Activated CD4-positive, alpha-beta T cell treated with anti-CD3 and anti-CD28 coated beads for 1 hour (primary cell): ENCODE data around the gene FAM107B.

Source experiments
- DNase-seq: peaks from one replicate; pipeline ENCODE4 v3.0.0-alpha.2; 2020

The FAM107B gene

DNA sequence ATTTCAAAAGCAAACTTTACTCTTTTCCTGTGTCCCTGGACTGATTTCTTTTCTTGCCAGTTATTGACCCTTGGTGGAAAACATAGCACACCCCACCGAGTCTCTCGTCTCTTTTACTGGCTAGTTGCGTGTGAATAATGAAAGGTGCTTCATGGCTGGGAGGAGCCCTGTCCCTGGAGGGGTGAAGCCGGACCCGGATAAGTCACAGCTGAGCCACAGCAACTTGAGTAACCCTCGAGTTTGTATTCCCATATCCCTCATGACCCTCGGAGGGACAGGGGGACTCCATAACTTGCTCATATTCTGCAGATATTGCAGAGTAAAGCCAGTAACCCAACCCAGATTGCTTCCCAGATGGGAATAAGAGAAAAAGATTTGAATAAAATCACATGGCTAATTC, 296.5 kb downstream of the FAM107B start:
- DNase-seq = no peak

DNA sequence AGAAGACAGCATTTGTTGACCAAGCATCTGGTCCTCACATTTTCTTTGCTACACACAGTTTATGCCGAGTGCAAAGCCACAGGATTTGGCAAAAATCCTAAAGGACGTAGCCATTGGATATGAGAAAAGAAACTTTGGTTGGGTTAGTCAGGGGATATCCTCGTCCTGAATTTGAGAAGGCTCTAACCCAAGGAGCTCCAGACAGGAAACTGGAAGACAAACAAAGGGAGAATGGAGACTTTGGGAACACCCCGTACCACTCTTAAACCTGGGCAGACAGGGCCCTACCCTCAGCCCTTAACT, 297.3 kb downstream of the FAM107B start:
- no peak for DNase-seq

- DNase-seq = no peak
These were observed 297.9 kb downstream of the FAM107B start for GRCh38 chr10:14476641-14477407.

DNA sequence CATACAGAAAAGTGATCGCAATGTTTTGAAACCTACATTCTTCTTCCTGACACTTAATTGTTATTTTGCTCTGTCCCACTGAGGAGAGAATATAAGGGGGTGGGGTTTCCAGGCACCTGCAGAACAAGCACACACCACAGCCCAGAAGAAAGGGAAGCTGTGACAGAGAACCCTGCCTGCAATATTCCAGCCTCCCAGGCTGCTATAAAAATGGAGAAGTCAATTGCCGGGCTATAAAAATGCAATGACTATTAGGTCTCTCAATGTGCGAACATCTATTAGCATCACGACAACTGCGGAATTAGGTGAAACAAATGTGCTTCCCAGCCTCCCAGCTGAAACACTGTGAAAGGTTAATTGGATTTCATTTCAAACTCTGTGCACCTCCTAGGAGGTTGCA, 298.7 kb downstream of the FAM107B start:
- DNase-seq = no peak

- no peak for DNase-seq
These were observed 300.0 kb downstream of the FAM107B start for GRCh38 chr10:14474656-14475055.

DNA sequence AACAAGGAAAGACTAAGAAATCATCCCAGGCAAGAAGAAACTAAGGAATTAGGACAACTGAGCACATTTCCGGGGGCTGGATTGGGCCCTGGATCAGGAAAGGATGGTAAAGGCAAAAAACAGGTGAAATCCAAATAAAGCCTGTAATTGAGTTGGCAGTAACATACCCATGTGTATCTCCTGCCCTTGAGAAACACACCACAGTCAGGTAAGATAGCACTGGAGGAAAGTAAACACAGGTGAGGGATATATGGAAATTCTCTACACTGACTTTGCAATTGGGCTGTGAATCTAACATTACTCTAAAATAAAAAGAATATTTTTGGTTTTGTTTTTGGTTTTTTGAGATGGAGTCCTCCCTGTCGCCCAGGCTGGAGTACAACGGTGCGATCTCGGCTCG, 303.8 kb downstream of the FAM107B start:
- DNase-seq = no peak

DNA sequence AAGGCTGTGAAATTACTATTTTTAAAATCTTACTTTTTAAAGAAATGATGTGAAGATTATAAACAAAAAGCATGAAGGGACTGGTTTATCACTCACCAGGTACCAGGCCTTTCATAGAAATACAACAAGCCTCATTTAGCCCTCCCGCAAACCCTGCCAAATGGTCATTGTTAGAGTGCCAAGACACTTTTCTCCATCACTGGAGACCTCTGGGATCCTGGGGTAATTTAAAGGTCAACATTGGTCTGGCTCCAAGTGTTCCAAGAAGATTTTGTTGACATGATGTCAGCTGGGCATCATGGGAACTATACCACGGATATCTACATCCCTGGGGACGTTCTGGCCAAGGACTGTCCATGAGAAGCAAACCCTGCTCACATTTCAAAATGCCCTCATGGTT, 306.0 kb downstream of the FAM107B start:
- no peak for DNase-seq
